ENCODE measurements around the gene SOWAHA.

SOWAHA gene

GRCh38 chr5:132812781-132813598, at the start of gene SOWAHA:
Gene SOWAHA (plus strand): TSS chr5:132813302. CDS start chr5:132813622, 320 bp downstream.
- no peak for DNase-seq (ENCODE audit: low read depth in 2 of 2)

- no peak for DNase-seq (ENCODE audit: low read depth in 2 of 2)
These were observed 49.1 kb upstream of the SOWAHA start for GRCh38 chr5:132764051-132764450.

GRCh38 chr5:132764671-132765238, 48.3 kb upstream of the SOWAHA start:
- no peak for DNase-seq (ENCODE audit: low read depth in 2 of 2)

- no peak for DNase-seq (ENCODE audit: low read depth in 2 of 2)
These were observed 47.6 kb upstream of the SOWAHA start for GRCh38 chr5:132765311-132766019.

- no peak for DNase-seq (ENCODE audit: low read depth in 2 of 2)
These were observed 46.9 kb upstream of the SOWAHA start for GRCh38 chr5:132766020-132766805.

GRCh38 chr5:132766806-132767055, 46.4 kb upstream of the SOWAHA start:
- DNase-seq (ENCODE audit: low read depth in 2 of 2), result no peak

- DNase-seq (ENCODE audit: low read depth in 2 of 2), result no peak
These were observed 46.0 kb upstream of the SOWAHA start for GRCh38 chr5:132767150-132767549.

- no peak for DNase-seq (ENCODE audit: low read depth in 2 of 2)
These were observed 44.6 kb upstream of the SOWAHA start for GRCh38 chr5:132768485-132768868.

- DNase-seq (ENCODE audit: low read depth in 2 of 2), result no peak
These were observed 42.5 kb upstream of the SOWAHA start for GRCh38 chr5:132770476-132771159.

GRCh38 chr5:132771503-132771998, 41.6 kb upstream of the SOWAHA start:
- no peak for DNase-seq (ENCODE audit: low read depth in 2 of 2)

- no peak for DNase-seq (ENCODE audit: low read depth in 2 of 2)
These were observed 40.6 kb upstream of the SOWAHA start for GRCh38 chr5:132772291-132773070.

GRCh38 chr5:132773114-132773513, 40.0 kb upstream of the SOWAHA start:
- DNase-seq (ENCODE audit: low read depth in 2 of 2), result no peak

- no peak for DNase-seq (ENCODE audit: low read depth in 2 of 2)
These were observed 39.3 kb upstream of the SOWAHA start for GRCh38 chr5:132773601-132774355.

GRCh38 chr5:132774406-132774805, 38.7 kb upstream of the SOWAHA start:
- no peak for DNase-seq (ENCODE audit: low read depth in 2 of 2)

GRCh38 chr5:132774896-132775295, 38.2 kb upstream of the SOWAHA start:
- DNase-seq (ENCODE audit: low read depth in 2 of 2), result no peak

- DNase-seq (ENCODE audit: low read depth in 2 of 2), result no peak
These were observed 37.6 kb upstream of the SOWAHA start for GRCh38 chr5:132775476-132775961.

GRCh38 chr5:132776131-132776937, 36.8 kb upstream of the SOWAHA start:
- DNase-seq (ENCODE audit: low read depth in 2 of 2), result no peak

GRCh38 chr5:132776938-132777208, 36.2 kb upstream of the SOWAHA start:
- DNase-seq (ENCODE audit: low read depth in 2 of 2), result no peak
